Right ventricle myocardium superior (tissue), 1 donor: Measurements from ENCODE around the gene RNF2. TPM values are rescaled to one million over a fixed set of nuclear protein-coding genes. Genes with fewer than 3 reads are reported as not detected.
"Not testable (repeated sequence)": the region's sequence is repeated elsewhere in the genome, so short reads cannot be mapped to it uniquely, and the experiment has no call there.

ENCODE experiments used
- ATAC-seq: fragments of 200-7000 bp; cut with Tn5 transposase; one replicate; pipeline ENCODE4 v1.9.1; 2020; ENCODE audit warnings: mild to moderate bottlenecking; ENCODE audit not compliant: poor library complexity
- DNase-seq: peaks from one replicate; pipeline ENCODE4 v3.0.0-alpha.2; 2020
- intact Hi-C: fragments of 100-400 bp; cut with DNase I; formaldehyde crosslinking; loops from one replicate; pipeline ENCODE4 v1.11.2; 2022
- total RNA-seq: library from RNA; stranded (reverse); fragmentation: NEBNext Ultra II Directional; extraction: Animal tissue kit (Norgen Biotek cat#: 25700); gene quantifications from one replicate; pipeline ENCODE4 v1.2.1, GENCODE V29; 2021
- donor health status: DM: no; HTN: yes; CAD: no; lungs with severe emphysema.

RNF2 gene
- total RNA-seq, 1 donor from 2014 or later, result 9.8 TPM

DNA sequence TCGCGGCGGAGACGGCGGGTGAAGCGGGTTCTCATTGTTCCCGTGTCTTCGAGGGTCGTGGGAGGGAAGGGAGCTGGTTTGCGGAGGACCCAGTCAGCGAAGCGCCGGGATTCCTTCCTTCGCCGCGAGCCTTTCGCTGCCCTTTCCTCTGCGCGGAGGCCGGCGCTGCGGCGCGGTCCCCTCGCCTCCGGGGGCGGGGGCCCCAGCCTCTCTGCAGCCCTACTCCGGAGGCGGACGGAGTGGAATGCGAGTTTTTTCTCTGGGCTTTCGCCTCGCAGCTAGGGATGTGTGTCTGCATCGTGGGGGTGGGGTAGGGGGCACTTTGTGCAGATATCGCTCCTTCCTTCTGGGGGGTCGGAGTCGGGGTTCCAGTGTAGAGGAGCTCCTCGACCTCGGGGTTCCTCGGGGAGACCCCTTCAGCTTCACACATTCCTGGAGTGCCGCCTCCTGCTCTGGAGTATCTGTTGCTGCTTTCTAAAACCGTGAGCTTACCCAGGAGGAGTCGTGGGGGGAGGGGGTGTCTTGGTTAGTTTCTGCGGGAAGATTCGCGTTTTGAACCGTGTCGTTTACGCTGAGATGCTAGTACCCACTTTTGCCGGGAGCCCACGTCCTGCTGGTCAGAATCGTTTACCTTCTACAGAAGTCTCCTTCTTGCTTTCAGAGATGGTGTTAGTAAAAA lies 595 bp downstream of the RNF2 start:
- DNase-seq (peak; percentile 50), ATAC-seq (peak; percentile 78)
- intact Hi-C loops, result no loop called here

DNA sequence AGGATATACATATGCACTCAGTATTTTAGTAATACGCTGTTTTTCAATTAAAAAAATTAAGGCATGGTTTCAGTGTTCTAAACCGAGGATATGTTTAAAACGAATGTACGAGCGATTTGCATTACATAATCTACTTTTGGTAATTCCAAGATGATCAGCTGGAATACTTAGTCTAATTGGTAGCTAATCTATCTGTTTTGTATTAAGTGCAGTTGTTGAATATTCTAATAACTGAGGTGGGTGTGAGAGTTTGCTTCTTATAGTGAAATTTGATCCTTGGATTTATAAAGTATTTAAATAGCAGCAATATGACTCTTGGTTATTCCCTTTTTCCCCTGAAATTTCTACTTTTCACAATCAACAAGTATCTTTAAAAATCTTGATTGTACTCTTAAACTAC lies 1.3 kb downstream of the RNF2 start:
- DNase-seq (no peak), ATAC-seq (no peak)
- intact Hi-C loops, result no loop called here

DNA sequence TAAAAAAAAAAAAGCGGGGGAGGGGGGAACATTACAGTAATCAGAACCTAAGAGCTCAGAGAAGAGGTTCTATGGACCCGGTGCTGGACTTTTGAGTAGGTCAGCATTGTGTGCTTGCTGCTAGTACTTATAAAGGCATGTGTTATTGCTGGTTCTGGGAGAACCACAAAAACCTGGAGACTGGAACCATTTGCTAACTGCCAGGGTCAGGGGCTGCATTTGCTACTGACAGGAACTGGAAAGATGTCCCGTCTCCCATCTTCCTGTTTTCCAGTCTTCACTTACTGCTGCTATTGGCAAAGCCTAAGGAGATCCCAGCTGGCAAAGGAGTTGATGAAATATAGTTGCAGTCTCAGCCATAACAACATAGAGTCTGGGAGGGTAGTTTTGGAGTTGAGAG lies 4.3 kb downstream of the RNF2 start:
- ATAC-seq (no peak), DNase-seq (no peak)
- intact Hi-C loops, result no loop called here

DNA sequence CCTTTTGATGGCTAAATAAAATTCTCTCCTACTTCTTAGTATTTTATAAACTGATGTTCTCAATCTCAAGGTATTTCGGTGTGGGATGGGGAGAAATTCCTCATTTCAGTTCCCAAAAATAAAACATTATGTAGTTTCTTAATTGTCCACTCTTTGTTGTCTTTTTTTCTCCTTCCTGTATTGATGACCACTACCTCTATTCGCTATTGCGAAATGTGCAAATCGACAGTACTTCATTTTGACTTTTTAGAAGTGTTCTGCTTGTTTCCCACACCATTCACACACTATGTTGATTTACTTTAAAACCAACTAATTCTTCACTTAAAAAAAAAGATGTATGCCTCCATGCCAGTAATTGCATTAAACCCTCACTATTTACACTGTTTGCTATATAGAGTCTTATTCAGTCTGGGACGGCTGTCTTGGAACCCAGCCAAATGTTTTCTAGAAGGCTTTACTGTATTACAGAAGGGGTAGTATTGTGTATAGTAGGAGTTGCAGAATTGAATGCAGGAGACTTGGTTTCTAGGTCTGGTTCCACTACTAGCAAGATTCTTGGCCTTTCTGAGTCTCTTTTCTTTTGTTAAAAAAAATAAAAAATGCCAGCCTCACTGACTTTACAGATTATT lies 5.6 kb downstream of the RNF2 start:
- DNase-seq, result no peak
- intact Hi-C loops, result no loop called here
- no peak for ATAC-seq

DNA sequence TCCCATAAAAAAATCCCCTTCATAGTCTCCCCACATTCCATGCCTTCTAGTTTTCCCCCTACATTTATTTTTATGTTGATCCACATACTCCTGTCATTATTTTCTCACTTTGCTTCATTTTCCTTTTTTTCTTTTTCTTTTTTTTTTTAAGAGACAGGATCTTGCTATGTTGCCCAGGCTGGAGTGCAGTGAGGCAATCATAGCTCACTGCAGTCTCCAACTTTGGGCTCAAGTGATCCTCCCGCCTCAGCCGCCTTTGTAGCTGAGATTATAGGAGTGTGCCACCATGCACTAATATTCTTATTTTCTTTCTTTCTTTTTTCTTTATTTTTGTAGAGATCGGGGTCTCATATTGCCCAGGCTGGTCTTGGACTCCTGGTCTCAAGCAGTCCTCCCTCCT lies 7.8 kb downstream of the RNF2 start:
- intact Hi-C loops, result no loop called here
- no peak for ATAC-seq
- no peak for DNase-seq

DNA sequence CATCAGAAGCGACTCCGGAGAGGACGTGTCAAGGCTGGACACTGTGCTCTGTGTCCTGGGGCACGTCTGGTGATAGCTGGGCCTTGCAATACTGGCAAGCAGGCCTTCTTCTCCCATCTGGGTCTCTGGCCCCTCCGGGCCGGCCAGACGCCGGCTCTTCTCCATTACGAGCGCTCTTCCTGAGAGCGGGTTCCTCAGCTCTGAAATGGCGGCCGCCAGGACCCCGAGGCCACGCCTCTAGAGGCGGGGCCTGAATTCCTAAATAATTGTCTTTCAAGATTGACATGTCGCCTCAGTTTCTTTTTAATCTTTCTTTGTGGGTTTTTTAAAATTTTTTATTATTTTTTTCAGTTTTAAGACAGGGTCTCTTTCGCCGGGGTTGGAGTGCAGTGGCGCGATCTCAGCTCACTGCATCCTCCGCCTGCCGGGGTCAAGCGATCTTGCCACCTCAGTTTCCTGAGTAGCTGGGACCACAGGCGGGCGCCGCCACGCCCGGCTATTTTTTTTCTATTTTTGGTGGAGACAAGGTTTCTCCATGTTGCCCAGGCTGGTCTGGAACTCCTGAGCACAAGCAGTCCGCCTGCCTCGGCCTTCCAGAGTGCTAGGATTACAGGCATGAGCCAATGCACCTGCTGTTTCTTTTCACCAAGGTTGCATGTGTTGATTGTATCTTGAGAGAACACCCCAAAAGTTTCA lies 9.2 kb downstream of the RNF2 start:
- intact Hi-C loops, result no loop called here
- DNase-seq (peak; percentile 33), ATAC-seq (no peak)

DNA sequence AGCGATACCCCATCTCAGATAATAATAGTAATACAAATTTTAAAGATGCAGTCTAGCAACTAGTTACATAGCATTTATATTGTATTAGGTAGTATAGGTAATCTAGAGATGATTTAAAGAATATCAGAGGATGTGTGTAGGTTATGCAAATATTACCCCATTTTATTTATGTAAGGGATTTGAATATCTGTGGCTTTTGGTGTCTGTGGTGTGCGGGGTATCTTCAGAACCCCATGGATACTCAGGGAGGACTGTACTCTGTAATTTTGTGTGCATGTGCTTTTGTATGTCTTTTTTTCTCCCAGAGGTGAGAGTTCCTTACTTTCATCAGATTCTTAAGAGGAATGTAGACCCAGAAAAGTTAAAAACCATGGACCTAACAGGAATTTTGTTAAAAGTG lies 12.8 kb downstream of the RNF2 start:
- no peak for ATAC-seq
- intact Hi-C loops, result no loop called here

DNA sequence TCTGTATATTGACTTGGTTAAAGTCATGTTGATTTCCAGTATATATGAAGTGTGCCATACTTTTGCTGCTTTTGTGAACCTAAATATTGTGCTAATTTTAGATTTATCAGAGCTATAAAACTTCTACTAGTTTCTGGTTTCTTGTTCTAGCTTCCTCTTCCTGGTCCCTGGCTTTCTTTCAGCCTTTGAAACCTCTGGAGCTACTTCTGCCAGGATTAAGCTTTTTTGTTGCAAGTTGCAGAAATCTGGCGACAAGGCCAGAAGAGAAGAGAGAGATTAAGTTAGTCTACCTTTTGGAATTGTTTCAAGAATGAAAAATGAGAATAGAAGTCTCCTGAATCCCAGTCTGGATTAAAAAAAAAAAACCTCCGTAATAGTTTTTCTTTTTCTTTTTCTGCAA lies 13.5 kb downstream of the RNF2 start:
- intact Hi-C loops, result no loop called here
- DNase-seq, result no peak
- no peak for ATAC-seq

More for the DNA sequence above, 12.8 kb downstream of the RNF2 start:
- no peak for DNase-seq

DNA sequence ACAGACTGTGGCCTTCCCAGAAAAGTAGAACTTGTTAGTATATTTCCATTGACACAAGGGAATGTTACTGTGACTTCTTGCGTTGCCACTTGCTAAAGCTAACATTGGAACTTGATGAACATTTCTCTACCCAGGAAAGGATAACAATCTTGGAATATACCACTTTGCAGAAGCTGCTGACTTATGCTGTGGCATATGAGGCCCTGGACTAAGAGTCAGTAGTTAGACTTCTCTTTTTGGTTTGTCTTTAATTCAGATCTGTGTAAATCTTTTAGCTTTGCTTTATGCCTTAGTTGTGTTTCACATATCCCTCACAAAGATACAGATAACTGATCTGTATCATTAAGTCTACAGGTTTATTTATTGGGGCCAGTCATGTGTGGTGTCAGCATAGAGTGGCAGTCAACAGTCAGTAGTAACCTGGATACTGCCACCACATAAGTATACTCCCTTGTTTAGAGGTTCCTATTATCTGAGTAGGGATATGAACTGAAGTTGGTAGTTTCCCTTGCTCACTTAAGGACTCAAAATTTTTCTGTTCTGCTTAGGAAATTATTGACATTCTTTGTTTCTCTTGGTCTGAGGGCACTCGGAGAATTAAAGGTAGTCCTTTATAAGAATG lies 14.7 kb downstream of the RNF2 start:
- intact Hi-C loops, result no loop called here
- DNase-seq, result no peak
- ATAC-seq, result no peak

DNA sequence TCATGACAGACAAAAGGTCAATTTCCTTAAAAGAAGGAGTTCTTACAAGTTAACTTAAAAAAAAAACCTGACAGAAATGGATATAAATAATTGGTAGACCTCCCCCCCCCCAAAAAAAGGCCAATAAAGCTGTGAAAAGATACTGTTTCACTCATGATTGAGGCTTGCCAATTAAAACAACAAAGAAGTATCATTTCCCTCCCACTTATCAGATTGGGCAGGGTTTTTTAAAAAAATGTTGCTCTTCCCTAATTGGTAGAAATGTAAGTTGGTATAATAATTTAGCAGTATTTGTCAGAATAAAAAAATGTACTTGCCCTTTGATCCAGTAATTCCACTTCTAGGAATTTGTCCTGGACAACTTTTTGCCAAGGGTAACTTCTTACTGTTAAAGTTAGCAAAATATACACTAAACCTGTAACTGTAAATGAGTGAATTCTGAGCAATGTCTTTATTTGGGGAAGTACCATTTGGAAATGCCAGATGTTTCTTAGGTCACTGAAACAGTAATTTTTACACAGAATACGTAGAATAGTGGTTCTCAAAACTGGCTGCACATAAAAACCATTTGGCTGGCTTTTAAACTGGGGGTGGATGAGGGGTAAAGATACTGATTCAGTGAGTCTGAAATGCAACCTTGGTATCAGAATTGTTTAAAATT lies 17.5 kb downstream of the RNF2 start:
- intact Hi-C loops, result no loop called here
- DNase-seq (no peak), ATAC-seq (no peak)

DNA sequence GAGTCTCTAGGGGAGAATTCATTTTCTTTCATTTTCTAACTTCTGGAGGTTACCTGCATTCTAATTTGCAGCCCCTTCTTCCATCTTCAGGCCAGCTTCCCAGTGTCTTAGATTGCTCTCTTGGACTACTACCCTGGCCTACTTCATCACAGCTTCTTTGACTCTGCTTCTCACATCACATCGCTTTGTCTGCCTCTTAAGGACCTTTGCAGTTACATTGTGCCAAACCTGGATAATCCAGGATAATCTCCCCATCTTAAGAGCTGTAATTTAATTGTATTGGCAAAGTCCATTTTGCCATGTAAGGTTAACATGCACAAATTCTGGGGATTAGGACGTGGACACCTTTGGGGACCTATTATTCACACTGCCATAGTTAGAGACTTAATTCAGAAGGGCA lies 18.4 kb downstream of the RNF2 start:
- DNase-seq (no peak), ATAC-seq (no peak)
- intact Hi-C loops, result no loop called here

DNA sequence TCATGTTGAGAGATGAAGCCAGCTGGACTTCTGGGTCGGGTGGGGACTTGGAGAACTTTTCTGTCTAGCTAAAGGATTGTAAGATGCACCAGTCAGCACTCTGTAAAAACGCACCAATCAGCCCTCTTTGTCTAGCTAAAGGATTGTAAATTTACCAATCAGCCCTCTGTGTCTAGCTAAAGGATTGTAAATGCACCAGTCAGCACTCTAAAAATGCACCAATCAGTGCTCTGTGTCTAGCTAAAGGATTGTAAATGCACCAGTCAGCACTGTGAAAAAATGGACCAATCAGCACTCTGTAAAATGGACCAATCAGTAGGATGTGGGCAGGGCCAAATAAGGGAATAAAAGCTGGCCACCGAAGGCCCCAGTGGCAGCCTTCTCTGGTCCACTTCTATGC lies 19.6 kb downstream of the RNF2 start:
- ATAC-seq, DNase-seq, intact Hi-C loops: not testable (repeated sequence)

DNA sequence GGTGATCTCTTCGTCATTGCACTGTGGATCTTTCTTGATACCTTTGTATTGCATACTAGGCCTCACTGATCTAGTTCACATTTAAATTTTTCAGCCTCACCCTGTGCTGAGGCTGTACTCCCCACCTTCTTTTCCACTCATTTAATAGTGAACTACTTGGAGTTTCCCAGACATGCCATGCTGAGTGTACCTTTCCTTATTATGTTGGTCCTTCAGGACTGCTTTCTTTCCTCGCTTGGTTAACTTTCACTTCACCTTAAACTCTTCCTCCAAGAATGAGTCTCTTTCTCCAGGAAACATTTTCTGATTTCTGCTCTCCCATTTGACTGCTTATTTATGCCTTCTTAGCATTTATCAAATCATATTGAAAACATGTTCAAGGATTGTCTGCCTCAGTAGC lies 20.8 kb downstream of the RNF2 start:
- intact Hi-C loops, result no loop called here
- DNase-seq (no peak), ATAC-seq (no peak)

DNA sequence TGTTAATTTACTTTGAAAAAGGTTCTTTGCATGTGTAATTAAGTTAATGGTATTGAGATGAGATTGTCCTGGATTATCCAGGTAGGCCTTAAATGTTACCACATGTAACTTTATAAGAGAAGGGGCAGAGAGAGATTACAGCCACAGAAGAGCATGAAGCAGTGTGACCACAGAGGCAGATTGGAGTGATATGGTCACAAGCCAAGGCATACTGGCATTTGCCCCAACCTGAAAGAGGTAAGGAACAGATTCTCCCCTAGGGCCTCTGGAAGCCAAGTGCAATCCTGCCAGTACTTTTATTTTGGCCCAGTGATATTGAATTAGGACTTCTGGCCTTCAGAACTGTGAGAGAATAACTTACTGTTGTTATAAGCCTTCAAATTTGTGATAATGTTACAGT lies 23.0 kb downstream of the RNF2 start:
- DNase-seq, result no peak
- peak; percentile 46 for ATAC-seq
- intact Hi-C loops, result no loop called here

DNA sequence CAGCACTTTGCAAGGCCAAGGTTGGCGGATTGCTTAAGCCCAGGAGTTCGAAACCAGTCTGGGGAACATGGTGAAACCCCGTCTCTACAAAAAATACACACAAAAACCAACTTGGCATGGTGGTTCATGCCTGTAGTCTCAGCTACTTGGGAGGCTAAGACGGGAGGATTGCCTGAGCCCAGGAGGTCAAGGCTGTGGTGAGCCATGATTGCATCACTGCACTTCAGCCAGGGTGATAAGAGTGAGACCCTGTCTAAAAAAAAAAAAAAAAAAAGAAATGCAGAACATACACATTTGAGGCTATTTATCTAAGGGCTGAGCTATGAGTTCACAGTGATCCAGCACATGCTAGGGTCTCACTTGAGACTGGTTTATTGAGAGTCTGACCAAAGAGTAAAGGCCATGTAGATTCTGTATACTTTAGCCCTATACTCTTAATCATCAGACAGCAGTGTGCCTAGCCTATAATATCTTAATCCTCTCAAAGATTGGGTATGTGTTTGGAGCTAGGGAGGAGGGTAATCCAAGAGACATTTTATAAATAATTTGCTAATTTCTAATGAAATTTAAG lies 23.9 kb downstream of the RNF2 start:
- intact Hi-C loops, result no loop called here
- ATAC-seq, result no peak
- no peak for DNase-seq

DNA sequence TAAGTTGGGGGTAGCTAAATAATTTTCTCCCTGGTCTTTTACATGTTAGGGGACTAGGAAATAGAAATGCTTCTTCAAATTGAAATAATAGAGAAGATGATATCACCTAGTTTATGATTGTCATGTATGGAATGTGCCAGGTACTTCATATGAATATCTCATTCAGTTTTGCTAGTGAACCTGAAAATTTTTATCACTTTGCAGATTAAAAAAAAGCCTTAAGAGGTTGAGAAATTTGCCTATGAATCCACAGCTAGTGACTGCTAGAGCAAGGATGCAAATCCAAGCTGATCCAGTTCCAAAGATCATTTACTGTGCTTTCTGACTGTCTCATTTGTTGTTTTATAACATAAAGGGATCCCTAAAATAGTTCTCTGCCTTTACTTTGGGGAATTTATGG lies 24.7 kb downstream of the RNF2 start:
- intact Hi-C loops, result no loop called here
- DNase-seq, result no peak
- ATAC-seq, result no peak

DNA sequence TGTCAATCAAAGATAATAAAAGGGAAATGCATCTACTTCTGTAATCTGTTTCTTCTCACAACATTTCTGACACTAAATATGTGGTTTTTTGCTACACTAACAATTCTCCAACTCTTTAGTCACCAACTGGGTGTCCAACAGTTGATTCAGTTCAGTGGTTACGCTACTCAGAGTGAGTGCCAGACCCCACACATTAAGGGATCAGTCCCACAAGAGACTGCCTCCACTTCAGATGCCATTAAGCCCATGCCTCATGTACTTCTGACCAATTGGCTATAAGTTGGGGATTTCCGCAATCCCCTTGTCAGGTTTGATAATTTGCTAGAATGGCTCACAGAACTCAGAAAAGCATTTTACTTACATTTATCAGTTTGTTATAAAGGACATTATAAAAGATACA lies 28.4 kb downstream of the RNF2 start:
- no peak for ATAC-seq
- intact Hi-C loops, result no loop called here
- no peak for DNase-seq

DNA sequence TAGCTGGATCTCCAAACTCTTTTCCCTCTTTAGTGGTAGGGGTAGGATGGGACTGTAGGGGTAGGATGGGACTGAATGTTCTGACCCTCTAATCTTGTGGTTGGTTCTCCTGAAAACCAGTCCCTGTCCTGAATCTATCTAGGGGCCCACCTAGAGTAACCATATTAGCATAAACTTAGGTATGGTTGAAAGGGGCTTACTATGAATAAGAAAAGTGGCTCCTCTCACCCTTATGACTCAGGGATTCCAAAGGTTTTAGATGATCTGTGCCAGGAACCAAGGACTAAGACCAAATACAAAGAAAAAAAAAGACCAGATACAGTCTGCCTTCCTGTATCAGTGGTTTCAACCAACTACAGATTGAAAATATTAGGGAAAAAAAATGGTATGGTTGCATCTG lies 28.9 kb downstream of the RNF2 start:
- intact Hi-C loops, result no loop called here
- ATAC-seq (no peak), DNase-seq (no peak)

DNA sequence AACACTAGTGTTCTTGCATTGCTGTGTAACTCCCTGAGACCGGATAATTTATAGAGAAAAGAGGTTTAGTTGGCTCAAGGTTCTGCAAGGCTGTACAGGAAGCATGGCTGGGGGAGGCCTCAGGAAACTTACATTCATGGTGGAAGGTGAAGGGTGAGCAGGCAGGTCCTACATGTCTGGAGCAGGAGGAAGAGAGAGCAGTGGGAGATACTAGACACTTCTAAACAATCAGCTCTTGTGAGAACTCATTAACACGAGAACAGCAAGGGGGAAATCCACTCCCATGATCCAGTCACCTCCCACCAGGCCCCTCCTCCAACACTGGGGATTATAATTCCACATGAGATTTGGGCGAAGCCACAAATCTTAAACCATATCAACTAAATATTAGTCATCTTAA lies 30.1 kb downstream of the RNF2 start:
- ATAC-seq (no peak), DNase-seq (no peak)
- intact Hi-C loops, result no loop called here
